Gastrocnemius medialis (tissue), 4 donors: ENCODE data around the gene HIVEP2.

Source experiments
- CTCF ChIP-seq, 5 experiments: fragments of 450-650 bp in 3 of 5; fragments of 200-600 bp in 2 of 5; sonication (generic) in 2 of 5; IDR thresholded peaks in 4 of 5; conservative IDR thresholded peaks in 1 of 5; 1 replicate in 4 of 5; 2 replicates in 1 of 5; pipeline ENCODE4 v1.5.1; 2016 to 2019; ENCODE audit warnings: antibody characterized with exemption in 5 of 5, mild to moderate bottlenecking in 3 of 5, moderate library complexity in 3 of 5
- POLR2A ChIP-seq, 2 donors: fragments of 450-650 bp; IDR thresholded peaks; one replicate each; pipeline ENCODE4 v1.6.1; 2017; ENCODE audit warnings: antibody characterized with exemption in 2 of 2, mild to moderate bottlenecking in 2 of 2, moderate library complexity in 2 of 2

GRCh38 chr6:142744836-142745235 is 200.1 kb downstream of the HIVEP2 start:
- no peak for TF ChIP-seq CTCF (IDR thresholded peaks at IDR 0.05 in 4 of 5, conservative IDR thresholded peaks at IDR 0.05 in 1 of 5)
- no peak for TF ChIP-seq POLR2A (IDR thresholded peaks at IDR 0.05)
